ENCODE measurements around the gene PHLDA2.
"Not testable (repeated sequence)": the region's sequence is repeated elsewhere in the genome, so short reads cannot be mapped to it uniquely, and the experiment has no call there.

Gene PHLDA2

DNA sequence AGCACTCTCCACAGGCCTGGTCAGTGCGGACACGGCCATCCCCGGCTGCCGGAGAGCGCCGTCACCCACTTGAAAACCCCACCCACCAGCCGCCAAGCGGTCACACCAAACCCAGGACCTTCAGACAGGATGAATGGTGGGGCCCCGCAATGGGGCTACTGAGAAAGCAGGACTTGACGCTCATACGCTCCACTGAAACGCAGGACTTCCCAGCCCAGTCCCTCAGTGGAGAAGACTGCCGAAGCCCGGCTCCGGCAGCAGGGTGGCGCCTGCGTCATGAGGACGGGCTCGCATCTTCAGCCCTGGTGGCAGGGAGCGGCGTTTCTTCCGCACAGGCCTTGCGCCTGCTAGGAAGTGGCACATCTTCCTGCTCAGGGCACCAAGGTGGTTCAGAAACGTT is 15.3 kb upstream of the PHLDA2 start:
- no peak for DNase-seq

DNA sequence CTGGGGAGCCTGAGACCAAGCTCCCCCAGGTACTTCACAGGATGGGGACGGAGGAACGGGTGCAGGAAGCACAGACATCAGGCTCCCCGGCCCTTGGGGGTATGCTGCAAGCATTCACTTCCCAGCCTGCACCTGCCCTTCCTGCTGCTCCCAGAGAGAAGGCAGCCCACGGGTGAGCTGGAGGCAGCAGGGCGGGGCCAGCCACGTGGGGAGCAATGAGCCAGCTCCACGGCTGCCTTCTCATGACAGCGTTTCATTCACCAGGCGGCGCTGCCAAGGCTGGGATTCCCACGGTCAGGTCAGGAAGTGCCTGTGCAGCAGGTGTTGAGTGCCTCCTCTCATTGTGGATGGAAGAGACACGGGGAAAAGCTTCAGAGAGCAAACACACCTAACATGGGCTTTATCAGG is 14.5 kb upstream of the PHLDA2 start:
- DNase-seq = no peak

DNA sequence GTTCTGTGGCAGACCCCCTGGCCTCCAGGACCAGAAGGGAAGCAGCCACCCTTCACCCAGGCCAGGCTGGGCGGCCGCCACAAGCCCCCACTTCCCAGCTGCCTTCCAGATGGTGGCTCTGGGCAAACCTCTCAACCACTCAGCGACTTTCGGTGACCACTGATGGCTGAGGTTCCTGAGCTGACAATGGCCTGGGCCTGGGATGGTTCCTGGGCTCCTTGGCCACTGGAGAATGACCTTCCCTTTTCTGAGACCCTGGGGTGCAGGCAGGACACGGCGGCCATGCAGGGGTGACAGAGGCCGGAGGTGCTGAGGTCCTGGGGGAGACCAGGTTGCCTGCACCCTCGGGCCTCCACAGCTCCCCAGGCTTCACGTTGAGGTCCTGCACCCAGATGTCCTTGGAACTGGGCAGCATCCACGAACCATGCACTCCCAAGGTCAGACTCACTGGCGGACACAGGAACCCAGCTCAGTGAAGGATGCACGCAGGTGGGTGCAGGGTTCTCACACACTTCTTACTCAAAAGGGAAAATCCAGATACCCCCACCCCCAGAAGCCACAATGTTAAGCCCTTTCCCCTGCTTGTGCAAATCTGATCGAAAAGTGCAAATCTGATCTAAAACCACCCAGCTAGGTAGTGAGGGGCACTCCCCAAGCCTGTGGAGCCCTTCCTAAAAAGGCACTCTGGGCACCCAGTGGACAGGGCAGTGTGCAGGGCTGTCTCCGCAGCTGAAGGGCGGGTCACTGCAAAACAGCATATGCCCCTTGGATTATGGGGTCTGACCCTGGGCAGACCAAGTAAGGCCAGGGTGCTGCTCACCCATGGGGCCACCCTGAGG is 13.9 kb upstream of the PHLDA2 start:
- DNase-seq = no peak

DNA sequence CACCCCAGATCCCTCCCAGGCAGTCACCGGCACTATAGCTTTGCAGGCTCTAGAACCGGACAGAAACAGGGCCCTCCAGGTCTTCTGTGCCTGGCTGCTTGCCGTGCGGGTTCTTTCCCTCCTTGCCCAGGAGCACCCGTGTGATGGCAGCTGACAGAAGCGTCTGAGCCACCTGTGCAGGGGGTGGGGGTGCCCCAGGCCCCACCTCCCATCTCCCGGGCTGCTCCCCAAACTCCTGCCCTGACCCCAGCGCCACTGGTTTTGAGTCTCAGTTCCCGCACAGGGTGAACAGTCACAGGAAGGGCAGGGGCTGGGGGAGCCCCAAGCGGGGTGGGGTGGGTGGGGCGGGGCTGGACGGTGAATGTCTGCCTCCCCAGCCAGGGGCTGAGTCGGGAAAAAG is 13.2 kb upstream of the PHLDA2 start:
- no peak for DNase-seq

DNA sequence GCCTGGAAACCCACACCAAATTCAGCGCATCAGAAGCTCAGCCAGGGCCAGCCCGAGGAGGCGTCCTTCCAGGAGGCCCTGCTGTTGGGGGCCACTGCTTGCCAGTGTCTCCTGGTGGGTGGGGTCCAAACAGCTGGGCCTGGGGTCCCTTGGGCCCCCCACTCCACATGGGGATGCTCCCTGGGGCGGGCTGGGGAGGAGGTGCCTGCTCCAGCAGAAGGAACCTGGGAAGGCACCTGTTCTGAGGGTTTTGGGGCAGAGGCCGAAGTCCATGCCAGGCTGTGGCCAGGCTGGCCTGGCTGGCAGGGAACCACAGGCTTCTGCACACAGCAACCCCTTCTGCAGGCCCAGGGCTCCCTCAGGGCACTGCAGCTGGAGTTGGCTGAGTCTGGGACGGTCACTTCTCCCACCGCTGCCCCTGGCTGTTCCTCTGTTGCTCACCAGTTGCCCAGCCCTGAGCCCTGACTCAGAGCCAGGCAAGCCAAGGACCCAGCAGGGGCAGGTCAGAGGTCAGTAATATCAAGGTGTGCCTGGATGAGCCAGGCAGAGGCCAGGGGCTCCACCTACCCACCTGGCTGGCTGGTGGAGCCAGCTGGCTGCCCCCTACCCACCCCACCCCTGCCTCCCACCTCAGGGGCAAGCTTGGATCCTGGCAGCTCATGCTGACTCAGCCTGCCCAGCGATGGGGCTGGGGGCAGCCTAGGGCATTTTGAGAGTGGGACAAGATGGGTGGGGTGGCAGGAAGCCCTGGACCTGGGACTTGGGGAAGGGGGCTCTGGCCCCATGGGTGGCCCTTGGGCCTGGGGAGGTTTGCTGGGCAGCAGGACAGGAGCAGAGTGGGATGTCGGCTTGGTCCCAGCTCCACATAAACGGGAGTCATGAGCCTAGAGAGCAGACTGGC is 12.0 kb upstream of the PHLDA2 start:
- no peak for DNase-seq

DNA sequence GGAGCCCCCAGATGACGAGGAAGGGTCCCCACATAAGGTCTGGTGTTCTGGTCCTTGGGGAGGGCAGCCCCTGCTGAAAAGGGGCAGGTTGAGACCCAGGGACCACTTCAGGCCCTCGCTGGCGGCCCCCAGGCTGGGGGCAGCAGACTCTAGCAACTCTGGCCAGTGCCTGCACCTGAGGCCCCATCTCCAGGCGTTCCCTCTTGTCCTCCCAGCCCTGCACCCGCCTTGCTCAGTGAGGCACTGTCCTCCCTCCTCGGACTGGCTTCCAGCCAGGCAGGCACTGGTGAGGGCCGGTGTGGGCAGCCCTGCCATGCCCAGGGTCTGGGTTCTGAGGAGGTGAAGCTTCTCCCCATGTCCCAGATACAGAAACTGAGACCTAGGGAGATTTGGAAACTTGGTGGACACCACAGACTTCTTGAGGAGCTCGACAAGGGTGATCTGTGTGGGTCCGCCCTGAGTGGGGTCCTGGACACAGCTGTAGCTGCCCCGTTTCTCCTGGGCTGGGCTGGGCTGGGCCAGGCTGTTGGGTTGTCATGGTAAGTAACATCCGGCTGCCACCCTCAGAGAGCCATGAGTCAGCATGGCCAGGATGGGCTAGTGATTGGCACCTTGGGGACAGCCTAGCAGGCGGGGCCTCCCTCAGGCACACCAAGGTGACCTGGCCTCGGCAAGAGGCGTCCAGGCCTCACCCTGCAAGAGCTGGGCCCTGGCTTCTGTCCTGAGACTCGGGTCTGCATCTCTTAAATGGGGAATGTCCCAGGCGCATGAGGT is 11.1 kb upstream of the PHLDA2 start:
- no peak for DNase-seq

DNA sequence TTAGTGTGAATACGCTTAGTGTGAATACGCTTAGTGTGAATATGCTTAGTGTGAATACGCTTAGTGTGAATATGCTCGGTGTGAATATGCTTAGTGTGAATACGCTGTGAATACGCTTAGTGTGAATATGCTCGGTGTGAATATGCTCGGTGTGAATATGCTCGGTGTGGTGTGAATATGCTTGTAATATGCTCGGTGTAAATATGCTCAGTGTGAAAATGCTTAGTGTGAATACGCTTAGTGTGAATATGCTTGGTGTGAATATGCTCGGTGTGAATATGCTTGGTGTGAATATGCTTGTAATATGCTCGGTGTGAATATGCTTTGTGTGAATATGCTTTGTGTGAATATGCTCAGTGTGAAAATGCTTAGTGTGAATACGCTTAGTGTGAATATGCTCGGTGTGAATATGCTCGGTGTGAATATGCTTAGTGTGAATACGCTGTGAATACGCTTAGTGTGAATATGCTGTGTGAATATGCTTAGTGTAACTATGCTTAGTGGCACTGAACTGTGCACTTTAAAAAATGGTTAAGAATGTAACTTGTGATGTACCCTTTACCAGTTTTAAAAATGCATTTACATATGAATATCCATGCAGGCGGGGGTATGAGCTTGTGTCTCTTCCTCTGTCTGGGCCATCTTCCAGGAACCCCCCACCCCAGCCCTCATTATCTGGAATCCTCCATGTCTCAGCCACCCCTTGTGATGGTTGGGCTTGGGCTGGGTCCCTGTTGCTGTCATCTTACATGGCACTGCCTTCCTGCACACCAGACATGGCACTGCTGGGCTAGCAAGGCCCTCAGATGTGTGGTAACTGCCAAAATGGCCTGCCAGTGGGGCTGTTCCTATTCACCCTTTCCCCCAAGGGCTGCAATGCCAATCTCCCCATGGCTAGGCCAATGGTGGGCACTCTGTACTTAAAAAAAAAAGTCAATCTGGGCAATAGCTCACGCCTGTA is 9.5 kb upstream of the PHLDA2 start:
- DNase-seq = not testable (repeated sequence)

DNA sequence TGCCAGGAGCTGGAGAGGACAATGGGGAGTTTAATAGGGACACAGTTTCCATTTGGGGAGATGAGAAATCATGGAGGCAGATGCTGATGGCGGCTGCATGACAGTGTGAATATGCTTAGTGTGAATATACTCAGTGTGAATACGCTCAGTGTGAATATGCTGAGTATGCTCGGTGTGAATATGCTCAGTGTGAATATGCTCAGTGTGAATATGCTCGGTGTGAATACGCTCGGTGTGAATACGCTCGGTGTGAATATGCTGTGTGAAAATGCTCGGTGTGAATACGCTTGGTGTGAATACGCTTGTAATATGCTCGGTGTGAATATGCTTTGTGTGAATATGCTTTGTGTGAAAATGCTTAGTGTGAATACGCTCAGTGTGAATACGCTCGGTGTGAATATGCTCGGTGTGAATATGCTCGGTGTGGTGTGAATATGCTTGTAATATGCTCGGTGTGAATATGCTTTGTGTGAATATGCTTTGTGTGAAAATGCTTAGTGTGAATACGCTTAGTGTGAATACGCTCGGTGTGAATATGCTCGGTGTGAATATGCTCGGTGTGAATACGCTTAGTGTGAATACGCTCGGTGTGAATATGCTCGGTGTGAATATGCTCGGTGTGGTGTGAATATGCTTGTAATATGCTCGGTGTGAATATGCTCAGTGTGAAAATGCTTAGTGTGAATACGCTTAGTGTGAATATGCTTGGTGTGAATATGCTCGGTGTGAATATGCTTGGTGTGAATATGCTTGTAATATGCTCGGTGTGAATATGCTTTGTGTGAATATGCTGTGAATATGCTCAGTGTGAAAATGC is 8.6 kb upstream of the PHLDA2 start:
- not testable (repeated sequence) for DNase-seq

DNA sequence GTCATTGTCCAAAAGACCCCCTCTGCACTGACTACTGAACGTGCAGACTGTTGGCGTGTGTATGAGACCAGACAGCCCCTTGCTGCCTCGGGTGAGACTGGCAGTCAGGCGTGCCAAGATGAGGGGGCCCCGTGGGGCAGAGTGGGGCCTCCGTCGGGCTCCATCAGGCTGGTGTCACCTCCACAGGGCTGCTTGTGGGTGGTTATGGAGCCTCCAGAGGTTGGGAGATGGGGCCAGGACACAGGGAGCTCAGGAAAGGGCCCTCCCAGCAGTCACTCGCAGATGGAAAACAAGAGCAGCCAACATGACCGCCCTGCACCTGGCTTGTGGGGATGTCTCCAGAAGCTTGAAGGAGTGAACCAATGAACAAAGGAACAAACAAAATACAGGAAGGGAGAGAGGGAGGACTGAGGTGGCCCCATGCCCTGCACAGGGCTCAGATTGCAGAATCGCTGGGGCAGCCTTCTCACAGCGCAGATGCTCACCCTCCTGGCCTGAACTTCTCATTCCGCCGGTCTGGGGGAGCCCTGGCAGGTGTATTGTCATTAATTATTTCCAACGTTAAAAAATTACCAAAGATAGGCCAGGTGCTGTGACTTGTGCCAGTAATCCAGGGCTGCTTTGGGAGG is 5.5 kb upstream of the PHLDA2 start:
- no peak for DNase-seq

DNA sequence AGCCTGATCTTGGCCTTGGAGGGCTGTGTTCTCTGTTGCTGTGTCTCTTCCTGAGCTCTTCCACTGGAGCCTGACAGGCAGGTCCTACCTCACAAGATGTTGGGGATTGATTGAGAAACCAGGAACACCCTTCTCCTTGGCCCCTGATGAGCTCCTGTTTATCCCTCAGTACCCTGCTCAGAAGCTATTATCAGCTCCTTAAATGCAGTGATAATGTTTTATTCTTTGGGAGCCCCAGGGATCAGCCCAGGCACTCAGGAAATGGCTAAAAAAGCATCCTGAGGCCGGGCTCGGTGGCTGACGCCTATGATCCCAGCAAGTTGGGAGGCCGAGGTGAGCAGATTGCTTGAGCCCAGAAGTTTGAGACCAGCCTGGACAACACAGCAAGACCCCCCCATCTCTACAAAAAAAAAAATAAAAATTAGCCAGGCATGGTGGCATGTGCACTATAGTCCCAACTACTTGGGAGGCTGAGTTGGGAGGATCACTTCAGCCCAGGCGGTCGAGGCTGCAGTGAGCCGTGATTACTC is 4.9 kb upstream of the PHLDA2 start:
- no peak for DNase-seq

DNA sequence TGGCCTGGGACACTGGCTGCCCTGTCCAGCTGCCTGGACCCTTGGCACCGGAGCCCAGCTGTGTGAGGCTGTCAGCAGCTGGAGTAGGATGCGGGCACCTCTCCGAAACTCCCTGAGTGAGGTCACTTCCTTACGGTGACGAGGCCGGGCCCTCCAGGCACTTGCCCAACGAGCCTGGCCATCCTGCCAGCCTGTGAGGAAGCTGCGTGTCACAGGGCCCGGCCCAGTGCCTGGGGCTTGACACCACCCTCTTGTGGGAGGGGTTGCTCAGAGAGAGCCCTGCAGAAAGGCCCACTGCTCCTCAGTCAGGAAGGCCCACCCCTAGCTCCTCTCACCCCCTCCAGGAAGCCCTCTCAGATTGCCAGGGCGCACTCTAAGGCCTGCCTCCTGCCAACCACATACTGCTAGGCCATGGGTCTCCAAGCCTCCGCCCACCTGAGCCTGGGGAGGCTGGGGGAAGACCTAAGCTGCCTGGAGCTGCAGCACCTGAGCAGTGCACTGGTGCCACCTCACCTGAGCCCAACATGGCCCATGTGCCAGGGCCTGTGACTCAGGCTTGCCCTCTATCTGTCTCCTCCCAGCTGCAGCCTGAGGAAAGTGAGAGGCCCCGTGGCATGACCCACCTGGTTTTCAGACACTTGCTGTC is 4.3 kb upstream of the PHLDA2 start:
- DNase-seq = no peak

DNA sequence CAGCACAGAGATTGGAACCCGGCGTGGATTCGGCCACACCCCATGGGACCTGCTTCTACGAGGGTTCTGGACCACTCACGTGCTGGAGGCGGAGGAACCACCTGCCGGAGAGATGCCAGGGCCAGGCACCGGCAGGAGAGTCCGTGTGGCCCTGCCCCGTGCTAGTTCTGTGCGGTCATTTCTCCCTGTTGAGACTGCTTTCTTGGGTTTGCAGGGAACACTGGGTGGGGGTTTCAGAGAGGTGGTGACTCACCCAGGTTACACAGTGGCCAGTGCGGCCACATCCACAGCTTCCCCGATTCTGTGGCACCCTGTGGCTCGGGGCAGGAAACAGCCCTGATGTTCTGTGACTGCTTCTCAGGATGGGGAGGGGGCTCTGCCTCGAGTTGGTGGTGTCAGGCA is 3.6 kb upstream of the PHLDA2 start:
- DNase-seq = no peak

DNA sequence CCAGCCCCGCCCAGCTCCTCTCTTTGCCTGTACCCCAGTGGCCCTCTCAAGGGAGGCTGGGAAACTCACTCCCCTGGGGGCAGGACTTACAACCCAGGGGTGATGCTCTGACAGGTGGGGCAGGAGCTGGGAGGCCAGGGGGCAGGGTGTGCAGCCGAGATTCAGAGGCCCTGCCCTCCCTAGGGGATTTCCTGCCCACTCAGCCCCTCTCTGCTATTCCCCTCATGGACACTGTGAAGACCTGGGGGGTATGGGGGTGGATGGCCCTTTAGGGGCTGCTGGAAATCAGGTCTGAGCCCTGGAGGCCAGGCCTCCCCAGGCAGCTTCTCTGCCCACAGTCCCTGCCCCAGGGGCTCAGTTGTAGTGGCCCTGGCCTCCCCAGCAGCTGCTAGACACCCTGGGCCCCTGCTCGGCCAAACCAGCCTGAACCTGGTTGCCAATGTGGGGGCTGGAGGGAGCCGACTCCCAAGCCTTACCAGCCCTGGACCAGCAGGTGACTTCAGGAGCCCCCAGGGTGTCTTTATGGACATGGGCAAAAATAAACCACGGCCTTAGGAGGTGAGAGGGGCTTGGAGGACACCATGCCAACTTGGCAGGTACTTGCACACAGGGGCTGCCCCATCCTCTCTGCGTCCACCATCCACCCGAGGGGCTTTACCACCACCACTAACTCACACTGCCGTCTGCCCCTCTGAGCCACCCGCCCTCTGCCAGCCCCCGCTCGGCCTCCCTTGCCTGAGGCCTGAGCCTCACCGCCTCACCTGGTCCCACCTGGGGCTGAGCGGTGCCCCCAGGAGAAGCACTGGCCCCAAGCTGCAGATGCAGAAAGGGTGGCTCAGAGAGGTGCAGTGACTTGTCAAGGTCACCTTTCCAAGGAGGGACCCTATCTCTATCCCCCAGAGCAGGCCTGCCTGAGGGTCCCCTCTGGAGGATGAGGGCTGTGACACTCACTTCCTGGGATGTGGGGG is 2.8 kb upstream of the PHLDA2 start:
- no peak for DNase-seq

DNA sequence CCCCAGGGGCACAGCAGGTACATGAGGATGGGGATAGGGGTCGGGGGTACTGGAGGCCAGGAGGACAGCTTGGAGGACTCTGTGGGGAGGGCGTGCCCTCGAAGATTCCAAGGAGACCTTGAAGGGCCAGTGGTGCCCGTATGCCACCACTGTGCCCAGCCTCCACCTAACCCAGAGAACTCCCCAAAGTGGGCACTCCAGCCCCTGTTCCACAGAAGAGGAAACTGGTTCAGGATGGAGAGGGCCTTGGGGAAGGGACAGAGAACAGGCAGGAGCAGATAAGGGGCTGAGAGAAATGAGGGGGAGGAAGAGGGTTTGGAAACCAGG is 2.2 kb upstream of the PHLDA2 start:
- no peak for DNase-seq

DNA sequence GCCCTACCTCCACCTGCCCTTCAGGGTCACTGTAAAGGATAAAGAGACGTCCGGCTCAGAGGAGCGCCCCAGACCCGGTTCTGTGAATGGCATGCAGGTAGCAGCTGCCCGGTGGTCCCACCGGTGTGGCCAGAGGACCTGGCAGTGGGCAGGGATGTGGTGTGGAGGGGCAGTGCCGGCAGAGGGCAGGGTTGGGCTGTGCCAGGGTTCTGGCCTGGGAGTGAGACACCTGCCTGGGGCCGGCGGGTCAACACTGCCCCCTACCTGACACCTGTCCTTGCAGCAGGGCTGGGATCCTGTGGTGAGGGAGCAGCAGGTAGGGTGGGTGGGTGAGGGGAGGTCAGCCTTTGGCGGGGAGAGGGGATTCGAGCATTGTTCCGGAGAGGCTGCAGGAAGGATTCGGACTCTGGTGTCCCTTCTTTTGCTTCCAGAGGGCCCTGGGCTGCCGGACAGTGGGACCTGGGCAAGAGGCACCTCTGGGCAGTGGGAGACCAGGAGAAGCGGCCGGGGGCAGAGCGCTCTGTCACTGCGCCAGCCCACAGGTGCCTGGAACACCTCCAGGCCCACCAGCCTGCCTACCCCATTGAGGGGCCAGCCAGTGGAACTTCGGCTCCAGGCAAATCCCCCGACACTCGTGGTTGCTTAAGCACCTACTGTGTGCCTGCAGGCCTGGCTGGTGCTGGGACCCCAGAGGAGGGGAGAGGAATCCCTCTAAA is 1.6 kb upstream of the PHLDA2 start:
- DNase-seq = no peak

DNA sequence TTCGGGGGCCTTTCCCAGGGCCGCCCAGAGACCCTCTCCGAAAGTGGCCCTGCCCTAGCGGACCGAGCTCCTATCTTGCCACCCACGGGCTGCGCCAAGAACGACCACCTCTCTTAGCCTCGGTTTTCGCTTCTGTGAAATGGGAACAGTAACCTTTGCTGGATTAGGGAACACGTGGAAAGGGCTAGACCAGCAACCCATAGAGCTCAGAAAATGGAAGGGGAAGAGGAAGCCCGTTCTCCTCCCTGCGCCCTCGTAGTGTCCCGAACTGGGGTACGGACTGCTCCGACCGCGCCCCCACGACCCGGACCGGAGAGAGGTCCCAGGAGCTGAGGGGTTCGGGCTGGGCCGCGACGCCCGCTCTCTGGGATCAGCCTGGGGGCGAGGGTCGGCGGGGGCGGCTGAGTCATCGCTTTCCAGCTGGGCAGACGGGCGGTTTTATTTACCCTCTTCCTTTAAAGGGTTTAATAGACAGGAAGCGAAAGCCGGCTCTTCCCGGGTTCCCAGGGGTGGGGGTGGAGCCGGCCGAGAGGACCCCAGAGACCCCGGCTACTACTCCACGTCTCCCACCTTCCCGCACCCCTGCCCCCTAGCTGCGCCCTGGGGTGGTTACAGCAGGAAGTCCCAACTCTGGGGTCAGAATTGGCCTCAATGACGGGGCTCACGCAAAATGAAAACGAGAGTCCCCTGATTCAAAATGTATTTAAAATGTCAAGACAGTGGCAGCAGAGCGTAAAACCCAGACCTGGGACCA is 907 bp upstream of the PHLDA2 start:
- no peak for DNase-seq

DNA sequence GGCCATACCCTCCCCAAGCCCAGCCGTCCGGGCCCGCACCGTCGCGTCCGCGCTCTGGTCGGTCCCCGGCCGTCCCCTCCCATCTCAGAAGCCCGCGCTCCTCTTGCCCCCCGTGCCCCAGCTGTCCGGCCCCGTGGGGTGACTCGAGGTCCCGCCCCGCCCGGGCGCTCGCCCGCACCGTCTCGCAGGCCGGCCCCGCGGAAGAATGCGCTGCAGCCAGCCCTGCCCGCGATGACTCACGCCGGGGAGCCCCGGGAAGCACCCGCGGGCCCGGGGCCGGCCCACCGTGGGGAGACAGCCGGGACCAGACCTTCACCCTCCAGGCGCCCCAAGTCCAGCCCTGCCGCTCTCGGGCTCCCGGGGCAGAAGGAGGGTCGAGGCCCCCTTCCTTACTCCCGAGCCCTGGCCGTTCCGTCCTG is 320 bp upstream of the PHLDA2 start:
- no peak for DNase-seq
